Measurements from ENCODE around the gene CDH23. TPM values are rescaled to one million over a fixed set of nuclear protein-coding genes. Genes with fewer than 3 reads are reported as not detected.
A peak's percentile ranks its signal among the peaks of the same experiment; 100 is the strongest.

CDH23 gene
- total and polyA plus RNA-seq, 2 donors (not counting 1 experiment from before 2014, with no cell fraction given) = 0.37 to 0.89 TPM

- no peak for DNase-seq
- ATAC-seq (ENCODE audit: low read depth) = no peak
- H4K20me1 ChIP-seq (ENCODE audit: control insufficient read depth, insufficient read depth, low read length, poor library complexity, severe bottlenecking) = no peaks in the 10 kb centered on the region
- CTCF ChIA-PET = no interaction called here
- H3K4me2 ChIP-seq (replicated peaks; ENCODE audit: low read depth, low read length, poor library complexity, severe bottlenecking) = no peak overlapping the region
- no peak overlapping the region for H3K4me3 Mint-ChIP-seq
- H3K4me3 ChIP-seq (ENCODE audit: control extremely low read depth in 1 of 5, extremely low read depth in 1 of 5, insufficient read depth in 1 of 5, low read depth in 2 of 5, low read length in 4 of 5) = no peak overlapping the region
- peaks cover 9% of the 10 kb centered on the region for H3K4me1 Mint-ChIP-seq
- H3K79me2 ChIP-seq (ENCODE audit: control insufficient read depth, insufficient read depth, low read length) = no peaks in the 10 kb centered on the region
- no peak overlapping the region for H3K27ac ChIP-seq (ENCODE audit: low read length in 2 of 2)
- H3K27me3 Mint-ChIP-seq = peaks cover 10% of the 10 kb centered on the region
- peaks cover 7 to 11% of the 10 kb centered on the region in 2 donors for H3K4me1 ChIP-seq (ENCODE audit: control insufficient read depth in 2 of 2, insufficient read depth in 2 of 2, low read length in 2 of 2)
- no peaks in the 10 kb centered on the region for H3K9me3 Mint-ChIP-seq (ENCODE audit: insufficient read depth)
- H3K9ac ChIP-seq (ENCODE audit: low read length) = no peak overlapping the region
- POLR2A ChIA-PET = no interaction called here
- no peaks in the 10 kb centered on the region for H3K27me3 ChIP-seq (replicated peaks in 1 of 4; ENCODE audit: control extremely low read depth in 1 of 4, control insufficient read depth in 3 of 4, insufficient read depth in 4 of 4, low read length in 3 of 4)
- TF ChIP-seq CTCF (IDR thresholded peaks at IDR 0.05) = no peak
- no peak for TF ChIP-seq EZH2 (IDR thresholded peaks at IDR 0.05; ENCODE audit: borderline replicate concordance, insufficient read depth, low read depth, low read length, poor library complexity, severe bottlenecking)
- no peaks in the 10 kb centered on the region for H3K9me3 ChIP-seq (ENCODE audit: control extremely low read depth in 1 of 3, control insufficient read depth in 2 of 3, insufficient read depth in 1 of 3, low read length in 2 of 3)
- no peaks in the 10 kb centered on the region for H3K36me3 ChIP-seq (replicated peaks in 1 of 2; ENCODE audit: control extremely low read depth in 1 of 2, control insufficient read depth in 1 of 2, extremely low read depth in 1 of 2, insufficient read depth in 2 of 2, low read length in 1 of 2)
- WGBS (ENCODE audit: insufficient coverage) = no CpG with 5 or more reads among the region's 2 CpGs
- intact Hi-C loops (cut with micrococcal nuclease) = no loop called here
- H3K27ac Mint-ChIP-seq = no peak overlapping the region
- no peak overlapping the region for H2AFZ ChIP-seq (ENCODE audit: insufficient read depth, low read depth, low read length, poor library complexity, severe bottlenecking)
Measured at GRCh38 chr10:71637305-71637704, 240.6 kb downstream of the CDH23 start.

DNA sequence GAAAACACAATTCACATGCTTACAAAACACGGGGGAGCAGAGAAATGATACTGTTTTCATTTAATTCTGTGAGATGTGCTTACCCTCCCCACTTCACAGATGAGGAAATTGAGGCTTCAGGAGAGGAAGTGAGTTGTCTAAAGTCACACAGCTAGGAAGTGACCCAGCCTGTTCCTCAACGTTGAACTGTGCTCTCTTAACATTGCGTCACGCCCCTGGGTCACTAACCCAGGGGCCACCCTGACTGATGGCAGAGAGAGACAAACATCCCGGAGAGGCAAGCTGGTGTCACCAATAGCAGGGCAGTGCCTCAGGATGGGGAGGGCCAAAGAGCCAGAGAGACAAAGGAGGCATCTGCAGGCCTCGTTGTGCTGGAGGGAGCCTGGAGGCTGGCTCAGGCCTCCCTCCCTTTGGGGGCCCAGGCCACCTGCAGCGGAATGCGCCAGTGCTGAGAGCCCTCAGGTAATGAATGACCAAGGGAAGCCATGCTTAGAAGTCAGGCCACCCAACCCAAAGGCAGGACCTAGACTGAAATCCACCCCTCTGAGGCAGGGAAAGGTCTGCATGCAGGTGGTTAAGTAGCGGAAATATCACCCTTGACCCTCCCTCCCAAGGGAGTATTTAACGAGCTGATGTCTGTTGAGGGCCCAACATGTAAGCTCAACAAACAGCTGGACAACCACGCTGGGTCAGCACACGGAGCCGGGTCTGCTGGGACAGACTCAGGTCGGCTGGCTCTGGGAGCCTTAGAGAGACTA, 241.5 kb downstream of the CDH23 start:
- H4K20me1 ChIP-seq (ENCODE audit: control insufficient read depth, insufficient read depth, low read length, poor library complexity, severe bottlenecking) = no peaks in the 10 kb centered on the region
- H3K4me3 Mint-ChIP-seq = peak overlapping the region; percentile 45
- CTCF ChIA-PET = no interaction called here
- no peak overlapping the region for H3K27ac ChIP-seq (ENCODE audit: low read length in 2 of 2)
- intact Hi-C loops (cut with micrococcal nuclease) = no loop called here
- H3K4me3 ChIP-seq (ENCODE audit: control extremely low read depth in 1 of 5, extremely low read depth in 1 of 5, insufficient read depth in 1 of 5, low read depth in 2 of 5, low read length in 4 of 5) = no peak overlapping the region
- H3K27me3 ChIP-seq (replicated peaks in 1 of 4; ENCODE audit: control extremely low read depth in 1 of 4, control insufficient read depth in 3 of 4, insufficient read depth in 4 of 4, low read length in 3 of 4) = no peaks in the 10 kb centered on the region
- no peak overlapping the region for H3K4me2 ChIP-seq (replicated peaks; ENCODE audit: low read depth, low read length, poor library complexity, severe bottlenecking)
- H3K4me1 ChIP-seq (ENCODE audit: control insufficient read depth in 2 of 2, insufficient read depth in 2 of 2, low read length in 2 of 2) = peaks cover 7 to 11% of the 10 kb centered on the region in 2 donors
- DNase-seq (peak; percentile 24), ATAC-seq (ENCODE audit: low read depth) (no peak)
- no peak overlapping the region for H3K9ac ChIP-seq (ENCODE audit: low read length)
- peaks cover under 1% of the 10 kb centered on the region for H3K27me3 Mint-ChIP-seq
- H3K4me1 Mint-ChIP-seq = peaks cover 9% of the 10 kb centered on the region
- H3K27ac Mint-ChIP-seq = peak overlapping the region; percentile 7
- H3K9me3 ChIP-seq (ENCODE audit: control extremely low read depth in 1 of 3, control insufficient read depth in 2 of 3, insufficient read depth in 1 of 3, low read length in 2 of 3) = no peaks in the 10 kb centered on the region
- H3K79me2 ChIP-seq (ENCODE audit: control insufficient read depth, insufficient read depth, low read length) = no peaks in the 10 kb centered on the region
- H3K9me3 Mint-ChIP-seq (ENCODE audit: insufficient read depth) = no peaks in the 10 kb centered on the region
- no peaks in the 10 kb centered on the region for H3K36me3 ChIP-seq (replicated peaks in 1 of 2; ENCODE audit: control extremely low read depth in 1 of 2, control insufficient read depth in 1 of 2, extremely low read depth in 1 of 2, insufficient read depth in 2 of 2, low read length in 1 of 2)
- POLR2A ChIA-PET = no interaction called here
- no peak for TF ChIP-seq EZH2 (IDR thresholded peaks at IDR 0.05; ENCODE audit: borderline replicate concordance, insufficient read depth, low read depth, low read length, poor library complexity, severe bottlenecking)
- TF ChIP-seq CTCF (IDR thresholded peaks at IDR 0.05) = no peak
- WGBS (ENCODE audit: insufficient coverage) = 59% methylated on average over 7 of the region's 14 CpGs
- no peak overlapping the region for H2AFZ ChIP-seq (ENCODE audit: insufficient read depth, low read depth, low read length, poor library complexity, severe bottlenecking)
